HL-60 (cell line): Measurements from ENCODE around the gene CFAP157.

Experiments used
- DNase-seq, 2 experiments: peaks; one replicate each; pipeline ENCODE4 v3.0.0-alpha.2; 2010 to 2020; ENCODE audit warnings: low read depth in 1 of 2, low spot score in 1 of 2
- H3K27ac ChIP-seq: fragments of 250-450 bp; sonication (Bioruptor Pico); replicated peaks from 2 replicates; pipeline ENCODE4 v1.5.1; 2020; ENCODE audit warnings: mild to moderate bottlenecking, moderate library complexity
- H3K27me3 ChIP-seq: fragments of 250-450 bp; sonication (Bioruptor Pico); 2 replicates; pipeline ENCODE4 v1.5.1; 2021; ENCODE audit warnings: mild to moderate bottlenecking, moderate library complexity; ENCODE audit not compliant: insufficient read depth, poor library complexity, severe bottlenecking
- H3K4me3 ChIP-seq: replicated peaks from 2 replicates; pipeline ENCODE4 v1.5.1; 2011; ENCODE audit warnings: mild to moderate bottlenecking, control low read depth, low read length; ENCODE audit not compliant: insufficient read depth
- CTCF ChIP-seq: IDR thresholded peaks from one replicate; pipeline ENCODE4 v1.5.1; 2011; ENCODE audit warnings: low read length, control low read depth, inconsistent platforms; ENCODE audit not compliant: insufficient read depth
- GABPA ChIP-seq: IDR thresholded peaks from 2 replicates; pipeline ENCODE4 v1.6.1; 2012; ENCODE audit warnings: low read depth
- POLR2AphosphoS5 ChIP-seq: IDR thresholded peaks from 2 replicates; pipeline ENCODE4 v1.6.1; 2012; ENCODE audit warnings: low read depth
- REST ChIP-seq: IDR thresholded peaks from 2 replicates; pipeline ENCODE4 v1.6.1; 2012; ENCODE audit warnings: low read depth; ENCODE audit not compliant: insufficient replicate concordance
- SPI1 ChIP-seq: IDR thresholded peaks from 2 replicates; pipeline ENCODE4 v1.6.1; 2012; ENCODE audit warnings: low read depth, mild to moderate bottlenecking, borderline replicate concordance

The CFAP157 gene

GRCh38 chr9:127751269-127752054, 44.7 kb downstream of the CFAP157 start:
- no peak overlapping the region for H3K4me3 ChIP-seq
- DNase-seq, result no peak
- peak; percentile 97 for TF ChIP-seq REST
- TF ChIP-seq CTCF, result no peak
- no peak for TF ChIP-seq GABPA
- TF ChIP-seq POLR2AphosphoS5, result no peak
- TF ChIP-seq SPI1, result no peak
- no peaks in the 10 kb centered on the region for H3K27me3 ChIP-seq
- no peak overlapping the region for H3K27ac ChIP-seq

DNA sequence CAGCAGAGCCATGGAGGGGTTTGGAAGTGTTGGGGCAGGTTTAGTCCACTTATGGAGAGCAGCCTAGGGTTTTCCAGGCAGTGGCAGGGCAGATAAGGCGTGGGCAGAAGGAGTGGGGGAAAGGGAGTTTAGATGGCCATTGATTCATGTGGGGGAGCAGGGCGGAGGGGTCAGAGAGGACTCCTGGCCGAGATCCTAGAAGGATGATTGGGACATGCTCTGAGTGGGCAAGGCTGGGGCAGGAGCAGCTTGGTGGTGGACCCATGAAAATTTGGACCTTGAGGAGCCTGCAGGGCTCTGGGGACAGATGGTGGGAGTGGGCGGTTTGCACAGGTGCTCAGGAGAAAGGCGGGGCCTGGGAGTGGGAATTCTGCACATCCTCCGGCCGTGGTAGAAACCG, 46.4 kb downstream of the CFAP157 start:
- H3K27me3 ChIP-seq, result no peaks in the 10 kb centered on the region
- no peak overlapping the region for H3K27ac ChIP-seq
- no peak for DNase-seq
- H3K4me3 ChIP-seq, result no peak overlapping the region
- no peak for TF ChIP-seq GABPA
- no peak for TF ChIP-seq CTCF
- TF ChIP-seq SPI1, result no peak

DNA sequence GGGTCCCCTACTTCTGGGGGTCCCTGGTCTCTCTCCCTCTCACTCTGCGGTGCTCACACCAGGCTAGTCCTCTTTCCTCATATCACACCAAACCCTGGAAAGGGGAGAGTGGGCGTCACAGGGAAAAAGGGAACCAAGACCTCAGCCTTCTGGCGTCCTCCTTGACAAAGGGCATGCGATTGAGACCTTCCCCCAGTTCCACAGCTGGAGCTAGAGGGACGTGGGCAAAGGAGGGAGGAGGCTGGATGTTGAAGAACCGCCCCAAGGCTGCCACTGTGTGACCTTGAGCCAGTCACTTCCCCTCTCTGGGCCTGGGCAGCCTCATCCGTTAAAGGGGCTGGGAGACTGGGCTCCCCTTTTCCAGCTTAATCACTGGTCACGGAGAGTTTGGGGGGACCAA, 46.8 kb downstream of the CFAP157 start:
- H3K27me3 ChIP-seq, result no peaks in the 10 kb centered on the region
- H3K27ac ChIP-seq, result no peak overlapping the region
- H3K4me3 ChIP-seq, result no peak overlapping the region
- TF ChIP-seq POLR2AphosphoS5 (no peak), SPI1 (no peak), CTCF (no peak), REST (no peak), GABPA (no peak)
- no peak for DNase-seq
